K562 (cell line): ENCODE data around the gene CERS2. TPM values are rescaled to one million over a fixed set of nuclear protein-coding genes. Genes with fewer than 3 reads are reported as not detected.

Experiments used
- ATF7 ChIP-seq: fragments of 450-650 bp; IDR thresholded peaks from 2 replicates; pipeline ENCODE4 v1.7.1; 2014; ENCODE audit warnings: mild to moderate bottlenecking, moderate library complexity
- BACH1 ChIP-seq: fragments of 200-800 bp; sonication (Bioruptor generic); IDR thresholded peaks from 2 replicates; pipeline ENCODE4 v1.6.1; 2016; ENCODE audit warnings: missing genetic modification characterization, missing compliant biosample characterization
- NFE2 ChIP-seq: IDR thresholded peaks from 2 replicates; pipeline ENCODE4 v1.6.1; 2014; ENCODE audit warnings: antibody characterized with exemption, low read depth
- POLR2A ChIP-seq: fragments of 450-650 bp; conservative IDR thresholded peaks from 2 replicates; pipeline ENCODE4 v1.6.1; 2016
- RAD51 ChIP-seq: fragments of 450-650 bp; IDR thresholded peaks from 2 replicates; pipeline ENCODE4 v1.7.1; 2016; ENCODE audit warnings: low read depth, mild to moderate bottlenecking, borderline replicate concordance
- SMAD2 ChIP-seq: fragments of 150-350 bp; IDR thresholded peaks from 2 replicates; pipeline ENCODE4 v1.6.1; 2014; ENCODE audit warnings: low read depth, mild to moderate bottlenecking, low read length
- SMARCE1 ChIP-seq: fragments of 450-650 bp; IDR thresholded peaks from 2 replicates; pipeline ENCODE4 v1.7.1; 2016; ENCODE audit warnings: mild to moderate bottlenecking
- SP2 ChIP-seq: IDR thresholded peaks from 2 replicates; pipeline ENCODE4 v1.6.1; 2011; ENCODE audit warnings: mild to moderate bottlenecking, low read depth, low read length, moderate library complexity; ENCODE audit not compliant: poor library complexity, severe bottlenecking; ENCODE audit errors: extremely low read depth
- TEAD1 ChIP-seq, 2 experiments: fragments of 450-650 bp in 1 of 2; sonication (generic) in 1 of 2; formaldehyde crosslinking; IDR thresholded peaks; 2 replicates each; pipeline versions ENCODE4 v1.4.0 to v1.8.0; 2020 to 2022; ENCODE audit warnings: mild to moderate bottlenecking in 2 of 2, missing genetic modification reagents in 1 of 2
- polyA plus RNA-seq, 8 experiments: library from polyadenylated mRNA; depleted of rRNA in 4 of 8; stranded (reverse) in 5 of 8; unstranded in 3 of 8; fragments of >200 nt; fragmentation: Nextera tagmentation in 2 of 8; fragmentation: Illumina TruSeq in 1 of 8; extraction: Ambion mirVana in 2 of 8; extraction: Trizol in 1 of 8; gene quantifications; 2 replicates each; pipeline versions ENCODE4 v1.2.1 to v1.2.3, GENCODE V29; 2011 to 2014; ENCODE audit warnings: inconsistent platforms in 1 of 8, missing spikeins in 1 of 8
- total RNA-seq, 7 experiments: library from RNA; depleted of rRNA in 6 of 7; stranded (reverse); fragments of >200 nt in 6 of 7; fragmentation: Illumina TruSeq in 2 of 7; extraction: Trizol in 2 of 7; gene quantifications; 2 replicates each; pipeline versions ENCODE4 v1.2.1 to v1.2.3, GENCODE V29; 2011 to 2021; ENCODE audit warnings: low replicate concordance in 1 of 7
- TF ChIP-seq, protein P1 (sequence below), 2 experiments: fragments of 450-650 bp; formaldehyde crosslinking in 1 of 2; IDR thresholded peaks; 2 replicates each; pipeline versions ENCODE4 v1.4.0 to v1.6.1; 2014 to 2020; ENCODE audit warnings: mild to moderate bottlenecking in 2 of 2, borderline replicate concordance in 1 of 2, low read depth in 1 of 2
- TF ChIP-seq, protein P2 (sequence below): fragments of 250-450 bp; sonication (Bioruptor Pico); IDR thresholded peaks from 2 replicates; pipeline ENCODE4 v1.6.1; 2021; ENCODE audit warnings: mild to moderate bottlenecking
- TF ChIP-seq, protein P3 (sequence below): sonication (generic); formaldehyde crosslinking; IDR thresholded peaks from 2 replicates; pipeline ENCODE4 v1.8.1; 2023; ENCODE audit warnings: mild to moderate bottlenecking, missing genetic modification reagents
- TF ChIP-seq, protein P4 (sequence below): fragments of 450-650 bp; IDR thresholded peaks from 2 replicates; pipeline ENCODE4 v1.6.1; 2016; ENCODE audit warnings: mild to moderate bottlenecking

The CERS2 gene
- total and polyA plus RNA-seq, 9 of the 15 experiments (the other 6 are each of a cell fraction or from before 2014, with no cell fraction given) = 23.4 to 295 (median 132) TPM

DNA sequence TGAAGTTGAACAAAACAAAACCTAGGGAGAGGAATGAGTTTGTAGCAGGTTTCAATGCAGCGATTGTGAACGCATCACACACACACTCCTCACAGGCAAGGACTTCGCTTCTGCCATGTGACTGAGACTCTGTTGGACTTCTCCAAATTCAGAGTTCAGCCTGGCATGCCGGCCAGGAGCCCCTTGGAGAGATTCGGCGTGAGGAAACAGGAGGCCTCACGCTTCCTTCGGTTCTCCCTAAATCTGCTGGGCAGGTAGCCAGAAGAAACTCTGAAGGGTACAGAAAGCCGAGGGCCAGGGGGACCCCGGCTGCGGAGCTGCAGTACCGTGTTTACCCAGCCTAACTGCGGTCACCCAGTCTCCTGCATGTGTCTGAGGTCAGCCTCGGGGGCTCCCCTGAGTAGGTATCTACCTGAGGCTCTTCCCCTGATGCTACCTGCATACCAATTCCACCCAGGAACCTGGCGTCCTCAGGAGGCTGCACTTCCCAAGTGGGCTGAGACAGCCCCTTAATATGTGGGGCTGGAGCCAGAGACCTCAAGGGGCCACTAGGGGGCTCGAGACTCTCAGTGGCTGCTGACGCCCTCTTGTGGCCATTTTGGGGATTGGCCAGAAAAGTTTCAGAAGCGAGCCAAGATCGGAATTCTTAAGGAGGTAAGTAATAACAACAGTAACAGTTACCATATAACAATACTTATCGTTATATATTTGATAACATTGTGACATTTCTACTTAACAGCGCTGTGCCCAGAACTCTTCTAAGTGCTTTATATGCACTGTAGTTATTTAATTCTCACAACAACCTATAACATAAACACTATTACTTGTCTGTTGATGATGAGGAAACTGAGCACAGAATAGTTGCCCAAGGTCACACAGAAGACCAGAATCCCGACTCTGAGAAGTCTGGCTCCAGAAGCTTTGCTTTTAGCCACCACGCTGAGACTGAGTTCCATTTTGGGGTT lies 4.7 kb upstream of the CERS2 start (continued):
- TF ChIP-seq, protein P1, sequence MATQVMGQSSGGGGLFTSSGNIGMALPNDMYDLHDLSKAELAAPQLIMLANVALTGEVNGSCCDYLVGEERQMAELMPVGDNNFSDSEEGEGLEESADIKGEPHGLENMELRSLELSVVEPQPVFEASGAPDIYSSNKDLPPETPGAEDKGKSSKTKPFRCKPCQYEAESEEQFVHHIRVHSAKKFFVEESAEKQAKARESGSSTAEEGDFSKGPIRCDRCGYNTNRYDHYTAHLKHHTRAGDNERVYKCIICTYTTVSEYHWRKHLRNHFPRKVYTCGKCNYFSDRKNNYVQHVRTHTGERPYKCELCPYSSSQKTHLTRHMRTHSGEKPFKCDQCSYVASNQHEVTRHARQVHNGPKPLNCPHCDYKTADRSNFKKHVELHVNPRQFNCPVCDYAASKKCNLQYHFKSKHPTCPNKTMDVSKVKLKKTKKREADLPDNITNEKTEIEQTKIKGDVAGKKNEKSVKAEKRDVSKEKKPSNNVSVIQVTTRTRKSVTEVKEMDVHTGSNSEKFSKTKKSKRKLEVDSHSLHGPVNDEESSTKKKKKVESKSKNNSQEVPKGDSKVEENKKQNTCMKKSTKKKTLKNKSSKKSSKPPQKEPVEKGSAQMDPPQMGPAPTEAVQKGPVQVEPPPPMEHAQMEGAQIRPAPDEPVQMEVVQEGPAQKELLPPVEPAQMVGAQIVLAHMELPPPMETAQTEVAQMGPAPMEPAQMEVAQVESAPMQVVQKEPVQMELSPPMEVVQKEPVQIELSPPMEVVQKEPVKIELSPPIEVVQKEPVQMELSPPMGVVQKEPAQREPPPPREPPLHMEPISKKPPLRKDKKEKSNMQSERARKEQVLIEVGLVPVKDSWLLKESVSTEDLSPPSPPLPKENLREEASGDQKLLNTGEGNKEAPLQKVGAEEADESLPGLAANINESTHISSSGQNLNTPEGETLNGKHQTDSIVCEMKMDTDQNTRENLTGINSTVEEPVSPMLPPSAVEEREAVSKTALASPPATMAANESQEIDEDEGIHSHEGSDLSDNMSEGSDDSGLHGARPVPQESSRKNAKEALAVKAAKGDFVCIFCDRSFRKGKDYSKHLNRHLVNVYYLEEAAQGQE (IDR thresholded peaks at IDR 0.05; ENCODE audit: borderline replicate concordance) = peak; percentile 79
- TF ChIP-seq, protein P1 (CRISPR knock-in tag; IDR thresholded peaks at IDR 0.05; ENCODE audit: low read depth) = no peak
- TF ChIP-seq, protein P2, sequence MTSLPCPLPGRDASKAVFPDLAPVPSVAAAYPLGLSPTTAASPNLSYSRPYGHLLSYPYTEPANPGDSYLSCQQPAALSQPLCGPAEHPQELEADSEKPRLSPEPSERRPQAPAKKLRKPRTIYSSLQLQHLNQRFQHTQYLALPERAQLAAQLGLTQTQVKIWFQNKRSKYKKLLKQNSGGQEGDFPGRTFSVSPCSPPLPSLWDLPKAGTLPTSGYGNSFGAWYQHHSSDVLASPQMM (CRISPR knock-in tag) = no peak
- TF ChIP-seq BACH1 (tag) (no peak), TEAD1 (CRISPR knock-in tag; IDR thresholded peaks at IDR 0.05) (peak; percentile 52 to 72; a peak in 1 of 4 replicates), ATF7 (peak; percentile 50), NFE2 (no peak), SMARCE1 (no peak), SMAD2 (no peak), SP2 (no peak), RAD51 (no peak), POLR2A (0 out of 2 replicates have a peak, but pooled peaks have one; percentile 34)
- TF ChIP-seq, protein P3, sequence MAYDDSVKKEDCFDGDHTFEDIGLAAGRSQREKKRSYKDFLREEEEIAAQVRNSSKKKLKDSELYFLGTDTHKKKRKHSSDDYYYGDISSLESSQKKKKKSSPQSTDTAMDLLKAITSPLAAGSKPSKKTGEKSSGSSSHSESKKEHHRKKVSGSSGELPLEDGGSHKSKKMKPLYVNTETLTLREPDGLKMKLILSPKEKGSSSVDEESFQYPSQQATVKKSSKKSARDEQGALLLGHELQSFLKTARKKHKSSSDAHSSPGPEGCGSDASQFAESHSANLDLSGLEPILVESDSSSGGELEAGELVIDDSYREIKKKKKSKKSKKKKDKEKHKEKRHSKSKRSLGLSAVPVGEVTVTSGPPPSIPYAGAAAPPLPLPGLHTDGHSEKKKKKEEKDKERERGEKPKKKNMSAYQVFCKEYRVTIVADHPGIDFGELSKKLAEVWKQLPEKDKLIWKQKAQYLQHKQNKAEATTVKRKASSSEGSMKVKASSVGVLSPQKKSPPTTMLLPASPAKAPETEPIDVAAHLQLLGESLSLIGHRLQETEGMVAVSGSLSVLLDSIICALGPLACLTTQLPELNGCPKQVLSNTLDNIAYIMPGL (CRISPR knock-in tag) = peak; percentile 86; the same call in 1 of the 2 replicates
- TF ChIP-seq, protein P4, sequence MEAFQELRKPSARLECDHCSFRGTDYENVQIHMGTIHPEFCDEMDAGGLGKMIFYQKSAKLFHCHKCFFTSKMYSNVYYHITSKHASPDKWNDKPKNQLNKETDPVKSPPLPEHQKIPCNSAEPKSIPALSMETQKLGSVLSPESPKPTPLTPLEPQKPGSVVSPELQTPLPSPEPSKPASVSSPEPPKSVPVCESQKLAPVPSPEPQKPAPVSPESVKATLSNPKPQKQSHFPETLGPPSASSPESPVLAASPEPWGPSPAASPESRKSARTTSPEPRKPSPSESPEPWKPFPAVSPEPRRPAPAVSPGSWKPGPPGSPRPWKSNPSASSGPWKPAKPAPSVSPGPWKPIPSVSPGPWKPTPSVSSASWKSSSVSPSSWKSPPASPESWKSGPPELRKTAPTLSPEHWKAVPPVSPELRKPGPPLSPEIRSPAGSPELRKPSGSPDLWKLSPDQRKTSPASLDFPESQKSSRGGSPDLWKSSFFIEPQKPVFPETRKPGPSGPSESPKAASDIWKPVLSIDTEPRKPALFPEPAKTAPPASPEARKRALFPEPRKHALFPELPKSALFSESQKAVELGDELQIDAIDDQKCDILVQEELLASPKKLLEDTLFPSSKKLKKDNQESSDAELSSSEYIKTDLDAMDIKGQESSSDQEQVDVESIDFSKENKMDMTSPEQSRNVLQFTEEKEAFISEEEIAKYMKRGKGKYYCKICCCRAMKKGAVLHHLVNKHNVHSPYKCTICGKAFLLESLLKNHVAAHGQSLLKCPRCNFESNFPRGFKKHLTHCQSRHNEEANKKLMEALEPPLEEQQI = peak; percentile 51; the same call in 1 of the 2 replicates
